ENCODE results near the gene ABAT. TPM values are rescaled to one million over a fixed set of nuclear protein-coding genes. Genes with fewer than 3 reads are reported as not detected.
A peak's percentile ranks its signal among the peaks of the same experiment; 100 is the strongest.
"Not testable (repeated sequence)": the region's sequence is repeated elsewhere in the genome, so short reads cannot be mapped to it uniquely, and the experiment has no call there.

ABAT gene
- total RNA-seq, 2 donors from 2014 or later, result 4.8 to 10.4 TPM

GRCh38 chr16:8644211-8645140 is 29.9 kb upstream of the ABAT start:
- Mint-ChIP-seq H3K4me3 (no peak overlapping the region), H3K27me3 (no peaks in the 10 kb centered on the region), H3K9me3 (no peaks in the 10 kb centered on the region), H3K36me3 (ENCODE audit: low read depth) (peaks cover 92% of the 10 kb centered on the region), H3K4me1 (peaks cover 17% of the 10 kb centered on the region), H3K27ac (peak overlapping the region; percentile 71)
- ATAC-seq (replicated peaks), result no peak

DNA sequence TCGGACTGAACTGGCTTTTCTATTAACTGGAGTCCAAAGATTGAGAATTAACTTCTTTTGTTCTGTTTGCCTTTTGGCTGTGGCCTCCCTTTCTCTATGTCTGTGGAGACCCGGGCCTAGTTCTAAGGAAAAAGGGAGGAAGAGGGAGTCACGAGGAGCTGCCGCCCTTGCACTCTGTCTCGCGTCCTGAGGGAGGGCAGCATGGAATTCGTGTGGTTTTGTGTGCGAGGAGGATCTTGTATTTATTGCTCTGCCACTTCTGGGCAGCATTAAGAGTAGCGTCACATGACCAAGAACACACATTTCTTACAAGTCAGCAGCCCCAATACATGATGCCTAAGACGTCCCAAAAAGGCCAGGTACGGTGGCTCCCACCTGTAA is 29.3 kb upstream of the ABAT start:
- Mint-ChIP-seq H3K9me3 (no peaks in the 10 kb centered on the region), H3K27ac (peak overlapping the region; percentile 71), H3K36me3 (ENCODE audit: low read depth) (peaks cover 86% of the 10 kb centered on the region), H3K4me3 (no peak overlapping the region), H3K4me1 (peaks cover 17% of the 10 kb centered on the region), H3K27me3 (no peaks in the 10 kb centered on the region)
- ATAC-seq (replicated peaks), result no peak

- Mint-ChIP-seq H3K27me3 (no peaks in the 10 kb centered on the region), H3K36me3 (ENCODE audit: low read depth) (peaks cover 79% of the 10 kb centered on the region), H3K4me3 (no peak overlapping the region), H3K9me3 (no peaks in the 10 kb centered on the region), H3K27ac (no peak overlapping the region), H3K4me1 (peaks cover 17% of the 10 kb centered on the region)
- ATAC-seq (replicated peaks), result no peak
These were observed 28.6 kb upstream of the ABAT start for GRCh38 chr16:8645831-8646230.

DNA sequence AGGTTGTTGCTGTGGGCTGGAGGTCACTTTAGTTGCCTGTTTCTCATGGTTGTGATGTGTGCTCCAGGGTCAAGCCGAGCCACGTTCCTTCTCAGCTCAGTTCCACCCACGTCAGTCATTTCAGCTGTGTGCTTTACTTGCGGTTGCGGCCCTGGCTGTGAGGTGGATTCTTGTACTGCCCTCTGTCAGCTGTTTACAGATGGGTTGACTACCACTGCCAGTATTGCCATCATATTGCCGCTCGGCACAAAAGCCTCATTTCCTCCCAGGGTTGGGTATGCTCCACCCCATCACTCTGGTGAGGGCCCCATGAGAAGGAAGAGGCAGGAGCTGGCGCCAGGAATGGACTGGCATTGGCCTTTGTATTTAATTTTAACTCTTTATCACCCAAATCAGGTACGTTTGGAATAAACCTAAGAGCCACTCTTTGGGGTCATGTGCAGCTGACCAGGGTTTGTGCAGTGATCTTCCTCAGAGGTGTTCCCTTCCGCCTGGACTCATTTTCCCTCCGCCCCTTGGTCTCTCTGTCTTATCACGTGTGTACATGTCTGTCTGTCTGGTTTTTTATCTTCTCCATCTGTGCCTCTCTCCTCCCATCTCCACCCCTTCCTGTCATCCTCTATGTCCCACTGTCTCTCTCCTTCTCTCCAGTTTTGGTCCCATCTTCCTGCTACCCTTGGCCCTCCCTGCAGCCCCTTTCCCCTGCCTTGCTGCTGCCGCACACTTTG is 27.9 kb upstream of the ABAT start:
- no peaks in the 10 kb centered on the region for H3K9me3 Mint-ChIP-seq
- H3K27ac Mint-ChIP-seq, result no peak overlapping the region
- peaks cover 73% of the 10 kb centered on the region for H3K36me3 Mint-ChIP-seq (ENCODE audit: low read depth)
- H3K4me1 Mint-ChIP-seq, result peaks cover 17% of the 10 kb centered on the region
- H3K4me3 Mint-ChIP-seq, result no peak overlapping the region
- ATAC-seq (replicated peaks), result no peak
- no peaks in the 10 kb centered on the region for H3K27me3 Mint-ChIP-seq

DNA sequence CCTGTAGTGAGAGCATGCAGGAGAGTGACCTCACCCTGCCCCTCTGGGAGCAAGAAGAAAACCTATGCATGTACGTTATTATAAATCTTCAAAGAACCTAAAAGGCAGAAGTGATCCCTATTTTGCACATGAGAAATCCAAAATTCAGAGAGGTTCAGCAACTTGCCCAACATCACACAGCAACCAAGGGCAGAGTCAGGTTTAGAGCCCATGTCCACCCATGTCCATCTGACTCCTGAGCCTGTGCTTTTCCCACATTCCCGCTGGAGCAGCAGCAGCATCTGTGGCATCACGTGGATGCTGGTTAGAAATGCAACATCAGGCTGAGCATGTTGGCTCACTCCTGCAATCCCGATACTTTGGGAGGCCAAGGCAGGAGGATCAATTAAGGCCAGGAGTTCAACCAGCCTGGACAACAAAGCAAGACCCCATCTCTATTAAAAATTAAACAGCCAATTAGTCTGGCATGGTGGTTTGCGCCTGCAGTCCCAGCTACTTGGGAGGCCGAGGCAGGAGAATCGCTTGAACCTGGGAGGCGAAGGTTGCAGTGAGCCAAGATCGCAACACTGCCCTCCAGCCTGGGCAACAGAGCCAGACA is 26.6 kb upstream of the ABAT start:
- no peak for ATAC-seq (replicated peaks)
- no peaks in the 10 kb centered on the region for H3K9me3 Mint-ChIP-seq
- no peak overlapping the region for H3K27ac Mint-ChIP-seq
- no peak overlapping the region for H3K4me3 Mint-ChIP-seq
- no peaks in the 10 kb centered on the region for H3K27me3 Mint-ChIP-seq
- peaks cover 16% of the 10 kb centered on the region for H3K4me1 Mint-ChIP-seq
- peaks cover 60% of the 10 kb centered on the region for H3K36me3 Mint-ChIP-seq (ENCODE audit: low read depth)

GRCh38 chr16:8648877-8649276 is 25.5 kb upstream of the ABAT start:
- Mint-ChIP-seq H3K27ac (no peak overlapping the region), H3K4me1 (peaks cover 9% of the 10 kb centered on the region), H3K27me3 (no peaks in the 10 kb centered on the region), H3K36me3 (ENCODE audit: low read depth) (peaks cover 49% of the 10 kb centered on the region), H3K9me3 (no peaks in the 10 kb centered on the region), H3K4me3 (no peak overlapping the region)
- no peak for ATAC-seq (replicated peaks)

- no peaks in the 10 kb centered on the region for H3K4me1 Mint-ChIP-seq
- no peaks in the 10 kb centered on the region for H3K9me3 Mint-ChIP-seq
- H3K27ac Mint-ChIP-seq, result no peak overlapping the region
- H3K36me3 Mint-ChIP-seq (ENCODE audit: low read depth), result peaks cover 38% of the 10 kb centered on the region
- no peaks in the 10 kb centered on the region for H3K27me3 Mint-ChIP-seq
- ATAC-seq (replicated peaks), result no peak
- no peak overlapping the region for H3K4me3 Mint-ChIP-seq
These were observed 24.4 kb upstream of the ABAT start for GRCh38 chr16:8649829-8650554.

- not testable (repeated sequence) for H3K27me3 Mint-ChIP-seq; H3K9me3 Mint-ChIP-seq; H3K27ac Mint-ChIP-seq; H3K4me1 Mint-ChIP-seq; ATAC-seq (replicated peaks); H3K4me3 Mint-ChIP-seq
- H3K36me3 Mint-ChIP-seq (ENCODE audit: low read depth), result peaks cover 18% of the 10 kb centered on the region
These were observed 22.5 kb upstream of the ABAT start for GRCh38 chr16:8651958-8652357.

- H3K36me3 Mint-ChIP-seq (ENCODE audit: low read depth), result no peaks in the 10 kb centered on the region
- H3K9me3 Mint-ChIP-seq, result no peaks in the 10 kb centered on the region
- ATAC-seq (replicated peaks), result peak; percentile 89
- H3K4me1 Mint-ChIP-seq, result peaks cover under 1% of the 10 kb centered on the region
- H3K27ac Mint-ChIP-seq, result no peak overlapping the region
- H3K27me3 Mint-ChIP-seq, result no peaks in the 10 kb centered on the region
- H3K4me3 Mint-ChIP-seq, result no peak overlapping the region
These were observed 19.2 kb upstream of the ABAT start for GRCh38 chr16:8655184-8655717.

DNA sequence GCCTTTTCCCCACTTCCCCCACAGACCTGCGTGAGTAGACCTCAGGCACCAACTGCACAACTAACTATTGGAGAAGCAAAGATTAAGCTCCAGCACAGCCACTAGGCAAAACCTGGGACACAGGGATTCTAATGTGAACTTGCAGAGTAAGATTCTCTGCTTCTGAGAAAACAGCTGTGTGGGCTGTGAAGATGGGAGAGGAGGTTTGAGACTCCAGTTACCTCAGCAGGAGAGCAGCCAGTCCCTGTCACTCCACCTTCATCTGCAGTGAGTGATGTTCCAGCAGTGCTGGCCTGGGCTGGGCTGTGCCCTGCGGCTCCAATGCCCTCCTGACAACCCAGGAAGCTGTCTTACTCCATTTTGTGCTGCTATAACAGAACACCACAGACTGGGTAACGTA is 18.0 kb upstream of the ABAT start:
- Mint-ChIP-seq H3K27me3 (no peaks in the 10 kb centered on the region), H3K9me3 (no peaks in the 10 kb centered on the region), H3K36me3 (ENCODE audit: low read depth) (no peaks in the 10 kb centered on the region), H3K27ac (no peak overlapping the region), H3K4me1 (peaks cover 4% of the 10 kb centered on the region), H3K4me3 (no peak overlapping the region)
- ATAC-seq (replicated peaks), result no peak

DNA sequence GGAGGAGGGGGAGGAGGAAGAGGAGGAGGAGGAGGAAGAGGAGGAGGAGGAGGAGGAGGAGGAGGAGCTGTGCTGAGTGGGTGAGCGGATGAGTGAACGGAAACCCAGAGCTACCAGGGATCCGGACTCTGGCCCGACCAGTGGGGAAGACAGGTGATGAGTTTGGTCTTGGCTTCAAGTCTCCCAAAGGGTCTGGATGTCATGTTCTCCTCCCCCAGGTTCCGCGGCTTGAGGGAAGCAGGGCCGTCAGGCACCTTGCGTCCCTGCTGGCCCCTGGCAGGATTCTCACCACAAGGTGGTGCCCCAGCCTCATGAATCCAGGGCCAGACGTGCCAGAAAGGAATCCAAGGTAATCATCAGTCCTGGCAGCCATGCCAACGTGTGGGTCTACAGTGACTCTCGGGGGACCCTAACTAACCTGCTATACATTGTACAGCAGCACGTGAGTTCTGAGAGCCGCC is 13.5 kb upstream of the ABAT start:
- Mint-ChIP-seq H3K4me1 (peaks cover 4% of the 10 kb centered on the region), H3K27me3 (no peaks in the 10 kb centered on the region), H3K4me3 (no peak overlapping the region), H3K27ac (no peak overlapping the region), H3K36me3 (ENCODE audit: low read depth) (peaks cover 14% of the 10 kb centered on the region), H3K9me3 (no peaks in the 10 kb centered on the region)
- ATAC-seq (replicated peaks), result peak; percentile 70

- H3K9me3 Mint-ChIP-seq, result no peaks in the 10 kb centered on the region
- H3K27me3 Mint-ChIP-seq, result no peaks in the 10 kb centered on the region
- H3K4me1 Mint-ChIP-seq, result peaks cover 4% of the 10 kb centered on the region
- H3K36me3 Mint-ChIP-seq (ENCODE audit: low read depth), result peaks cover 16% of the 10 kb centered on the region
- ATAC-seq (replicated peaks), result no peak
- H3K4me3 Mint-ChIP-seq, result no peak overlapping the region
- H3K27ac Mint-ChIP-seq, result no peak overlapping the region
These were observed 12.7 kb upstream of the ABAT start for GRCh38 chr16:8661703-8662102.

DNA sequence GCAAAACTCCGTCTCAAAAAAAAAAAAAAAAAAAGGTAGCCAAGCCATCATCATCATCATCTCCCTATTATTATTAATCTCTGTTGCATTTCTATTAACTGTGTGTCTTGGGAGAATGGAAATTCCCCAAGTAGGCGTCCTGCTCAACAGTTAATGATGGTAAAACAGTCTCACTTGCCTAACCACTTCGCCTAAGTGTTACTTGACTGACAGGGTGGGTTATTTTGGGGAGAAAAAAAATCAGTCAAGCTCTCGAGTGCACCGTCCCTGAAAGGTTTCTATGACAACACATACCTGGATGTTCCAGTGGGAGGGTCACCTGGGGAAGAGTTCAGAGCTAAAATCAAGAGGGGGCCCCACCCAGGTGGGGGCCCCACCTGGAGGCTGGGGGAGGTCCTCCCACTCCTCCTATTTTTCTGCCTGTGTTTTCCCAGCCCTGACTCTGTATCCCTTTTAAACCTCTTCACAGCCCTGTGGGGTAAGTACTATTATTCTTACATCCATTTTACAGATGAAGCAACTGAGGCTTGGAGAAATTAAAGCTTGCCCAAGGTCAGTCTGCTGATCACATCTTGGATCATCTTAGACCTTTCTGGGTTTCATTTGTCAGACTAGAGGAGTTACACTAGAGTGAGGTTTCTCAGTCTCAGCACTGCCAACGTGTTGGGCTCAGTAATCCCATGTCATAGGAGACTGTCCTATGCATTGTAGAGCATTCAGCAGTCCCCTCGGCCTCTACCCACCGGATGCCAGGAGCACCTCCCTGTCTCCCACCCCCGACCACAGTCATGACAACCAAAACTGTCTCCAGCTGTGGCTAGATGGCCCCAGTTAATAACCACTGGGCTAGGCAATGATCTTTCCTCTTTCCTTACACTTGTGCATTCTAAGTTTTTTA is 11.0 kb upstream of the ABAT start:
- Mint-ChIP-seq H3K36me3 (ENCODE audit: low read depth) (peaks cover 23% of the 10 kb centered on the region), H3K27me3 (no peaks in the 10 kb centered on the region), H3K4me3 (no peak overlapping the region)

More for the DNA sequence above, 11.0 kb upstream of the ABAT start:
- Mint-ChIP-seq H3K27ac (no peak overlapping the region), H3K9me3 (no peaks in the 10 kb centered on the region), H3K4me1 (peaks cover 4% of the 10 kb centered on the region)
- no peak for ATAC-seq (replicated peaks)

Measured in activated T-helper 17 cell treated with anti-CD3 and anti-CD28 coated beads, Interleukin-2, amount 50 U/mL, for 72 hours (primary cell).